Loucy (cell line): ENCODE data around the gene ADARB2.

Experiments
- CTCF ChIP-seq: fragments of 200-600 bp; sonication (generic); conservative IDR thresholded peaks from 2 replicates; pipeline ENCODE4 v1.5.1; 2014; ENCODE audit warnings: mild to moderate bottlenecking, antibody characterized with exemption, low read length
- EZH2phosphoT487 ChIP-seq: fragments of 200-600 bp; IDR thresholded peaks from 2 replicates; pipeline ENCODE4 v1.6.1; 2018; ENCODE audit warnings: antibody characterized with exemption, mild to moderate bottlenecking, moderate library complexity, borderline replicate concordance

GRCh38 chr10:1690086-1690485 is 47.2 kb downstream of the ADARB2 start:
- no peak for TF ChIP-seq CTCF
- no peak for TF ChIP-seq EZH2phosphoT487
